ENCODE measurements around the gene NRP1. TPM values are rescaled to one million over a fixed set of nuclear protein-coding genes. Genes with fewer than 3 reads are reported as not detected.

The NRP1 gene
- polyA plus RNA-seq, 2 of the 4 experiments (the other 2 are of a cell fraction), result 121 to 259 TPM

- FAIRE-seq, result peak; percentile 39
- H3K9me3 ChIP-seq, result no peaks in the 10 kb centered on the region
- ChIA-PET POLR2A (no interaction called here), CTCF (interaction anchor here (0.6 to 4.0 kb wide), 5 partner anchors 11 to 126 kb away, joined by 3 to 13 read pairs (median 4); no protein-coding TSS in a partner anchor)
- TF ChIP-seq CEBPB (IDR thresholded peaks at IDR 0.05) (no peak), MAZ (IDR thresholded peaks at IDR 0.05; ENCODE audit: borderline replicate concordance, low read depth, low read length) (no peak), CHD4 (IDR thresholded peaks at IDR 0.05; ENCODE audit: borderline replicate concordance) (no peak), EP300 (IDR thresholded peaks at IDR 0.05) (no peak), SREBF2 (IDR thresholded peaks at IDR 0.05) (no peak)
- H3K4me3 ChIP-seq, result no peak overlapping the region
- H3K4me2 ChIP-seq, result no peak overlapping the region
- peak overlapping the region in 1 of 2 experiments; percentile 12; a peak in 1 of 6 replicates for H3K27ac ChIP-seq
- no peak for DNase-seq (ENCODE audit: low read depth in 1 of 2, low spot score in 1 of 2)
- H3K4me1 ChIP-seq, result peaks cover 47% of the 10 kb centered on the region
- no peak for ATAC-seq
- WGBS (ENCODE audit: missing lambda C conversion rate), result 91% methylated on average over 7 of the region's 7 CpGs
These were observed 102.7 kb downstream of the NRP1 start for GRCh38 chr10:33231621-33232350.

GRCh38 chr10:33229949-33230267 is 104.6 kb downstream of the NRP1 start:
- WGBS (ENCODE audit: missing lambda C conversion rate), result 52% methylated on average over 2 of the region's 2 CpGs
- ChIA-PET POLR2A (no interaction called here), CTCF (no interaction called here)
- no peak overlapping the region for H3K4me2 ChIP-seq
- ATAC-seq (peak; percentile 30 to 41; a peak in 3 of 6 replicates), FAIRE-seq (no peak), DNase-seq (ENCODE audit: low read depth in 1 of 2, low spot score in 1 of 2) (no peak)
- H3K27ac ChIP-seq, result peak overlapping the region in 1 of 2 experiments; percentile 58; a peak in 4 of 6 replicates
- no peak for TF ChIP-seq RCOR1 (IDR thresholded peaks at IDR 0.05; ENCODE audit: low read depth, low read length)
- TF ChIP-seq, protein P1, sequence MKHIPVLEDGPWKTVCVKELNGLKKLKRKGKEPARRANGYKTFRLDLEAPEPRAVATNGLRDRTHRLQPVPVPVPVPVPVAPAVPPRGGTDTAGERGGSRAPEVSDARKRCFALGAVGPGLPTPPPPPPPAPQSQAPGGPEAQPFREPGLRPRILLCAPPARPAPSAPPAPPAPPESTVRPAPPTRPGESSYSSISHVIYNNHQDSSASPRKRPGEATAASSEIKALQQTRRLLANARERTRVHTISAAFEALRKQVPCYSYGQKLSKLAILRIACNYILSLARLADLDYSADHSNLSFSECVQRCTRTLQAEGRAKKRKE (CRISPR knock-in tag; IDR thresholded peaks at IDR 0.05; ENCODE audit: low read depth), result no peak
- no peak for TF ChIP-seq POLR2AphosphoS2 (conservative IDR thresholded peaks at IDR 0.05; ENCODE audit: low read length)
- TF ChIP-seq RFX5 (IDR thresholded peaks at IDR 0.05), result no peak
- TF ChIP-seq PHF8 (IDR thresholded peaks at IDR 0.05; ENCODE audit: borderline replicate concordance, low read depth), result no peak
- no peak for TF ChIP-seq SREBF2 (IDR thresholded peaks at IDR 0.05)
- H3K9me3 ChIP-seq, result no peaks in the 10 kb centered on the region
- peaks cover 28% of the 10 kb centered on the region for H3K4me1 ChIP-seq
- no peak overlapping the region for H3K4me3 ChIP-seq

DNA sequence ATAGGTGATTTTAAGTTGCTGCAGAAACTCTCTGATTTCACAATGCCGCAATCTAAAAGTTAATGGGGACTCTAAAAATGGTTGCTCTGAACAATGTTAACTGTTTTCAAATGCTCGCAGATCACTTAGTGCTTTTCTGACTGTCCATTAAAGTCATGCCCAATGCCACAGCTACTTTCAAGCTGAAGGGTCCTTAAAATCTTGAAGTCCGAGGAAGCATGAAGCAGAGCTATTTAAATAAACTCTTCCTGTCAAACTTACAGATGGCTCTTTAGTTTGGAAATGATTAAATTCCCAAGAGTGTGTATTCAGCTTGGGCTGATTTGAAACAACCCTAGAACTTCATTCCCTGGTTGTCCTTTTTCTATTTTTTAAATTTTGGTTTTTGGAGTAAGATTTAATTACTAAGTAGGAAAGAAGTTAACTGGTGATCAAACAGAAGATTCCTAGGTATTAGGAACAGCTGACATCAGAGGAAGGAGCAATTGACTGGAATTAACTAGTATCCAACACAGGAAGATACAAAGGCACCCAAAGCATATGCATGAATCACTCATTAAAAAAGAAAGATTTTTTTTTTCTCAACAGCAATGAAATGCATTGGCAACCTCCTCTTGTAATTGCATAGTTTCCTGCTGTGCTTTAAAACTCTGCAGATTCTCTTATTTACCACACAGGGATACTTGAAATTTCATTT is 105.1 kb downstream of the NRP1 start:
- no peaks in the 10 kb centered on the region for H3K9me3 ChIP-seq
- ATAC-seq (no peak), FAIRE-seq (no peak), DNase-seq (ENCODE audit: low read depth in 1 of 2, low spot score in 1 of 2) (no peak)
- H3K27ac ChIP-seq, result peak overlapping the region in 1 of 2 experiments; percentile 58; a peak in 3 of 6 replicates
- TF ChIP-seq, protein P2, sequence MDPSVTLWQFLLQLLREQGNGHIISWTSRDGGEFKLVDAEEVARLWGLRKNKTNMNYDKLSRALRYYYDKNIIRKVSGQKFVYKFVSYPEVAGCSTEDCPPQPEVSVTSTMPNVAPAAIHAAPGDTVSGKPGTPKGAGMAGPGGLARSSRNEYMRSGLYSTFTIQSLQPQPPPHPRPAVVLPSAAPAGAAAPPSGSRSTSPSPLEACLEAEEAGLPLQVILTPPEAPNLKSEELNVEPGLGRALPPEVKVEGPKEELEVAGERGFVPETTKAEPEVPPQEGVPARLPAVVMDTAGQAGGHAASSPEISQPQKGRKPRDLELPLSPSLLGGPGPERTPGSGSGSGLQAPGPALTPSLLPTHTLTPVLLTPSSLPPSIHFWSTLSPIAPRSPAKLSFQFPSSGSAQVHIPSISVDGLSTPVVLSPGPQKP (IDR thresholded peaks at IDR 0.05; ENCODE audit: low read depth, low read length), result no peak
- TF ChIP-seq HOXB13 (CRISPR knock-in tag; IDR thresholded peaks at IDR 0.05; ENCODE audit: low read depth) (no peak), ZFP36 (IDR thresholded peaks at IDR 0.05; ENCODE audit: borderline replicate concordance, partially characterized antibody) (no peak), FOSL2 (IDR thresholded peaks at IDR 0.05) (no peak), FOSL2 (CRISPR knock-in tag; IDR thresholded peaks at IDR 0.05) (no peak)
- TF ChIP-seq, protein P3, sequence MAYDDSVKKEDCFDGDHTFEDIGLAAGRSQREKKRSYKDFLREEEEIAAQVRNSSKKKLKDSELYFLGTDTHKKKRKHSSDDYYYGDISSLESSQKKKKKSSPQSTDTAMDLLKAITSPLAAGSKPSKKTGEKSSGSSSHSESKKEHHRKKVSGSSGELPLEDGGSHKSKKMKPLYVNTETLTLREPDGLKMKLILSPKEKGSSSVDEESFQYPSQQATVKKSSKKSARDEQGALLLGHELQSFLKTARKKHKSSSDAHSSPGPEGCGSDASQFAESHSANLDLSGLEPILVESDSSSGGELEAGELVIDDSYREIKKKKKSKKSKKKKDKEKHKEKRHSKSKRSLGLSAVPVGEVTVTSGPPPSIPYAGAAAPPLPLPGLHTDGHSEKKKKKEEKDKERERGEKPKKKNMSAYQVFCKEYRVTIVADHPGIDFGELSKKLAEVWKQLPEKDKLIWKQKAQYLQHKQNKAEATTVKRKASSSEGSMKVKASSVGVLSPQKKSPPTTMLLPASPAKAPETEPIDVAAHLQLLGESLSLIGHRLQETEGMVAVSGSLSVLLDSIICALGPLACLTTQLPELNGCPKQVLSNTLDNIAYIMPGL (CRISPR knock-in tag; IDR thresholded peaks at IDR 0.05; ENCODE audit: borderline replicate concordance), result no peak
- ChIA-PET POLR2A (no interaction called here), CTCF (no interaction called here)
- no peak overlapping the region for H3K4me3 ChIP-seq
- no peak overlapping the region for H3K4me2 ChIP-seq
- H3K4me1 ChIP-seq, result peaks cover 24% of the 10 kb centered on the region
- 93% methylated on average over 3 of the region's 3 CpGs for WGBS (ENCODE audit: missing lambda C conversion rate)
